H1 (cell line): Measurements from ENCODE around the gene CIRBP. TPM values are rescaled to one million over a fixed set of nuclear protein-coding genes. Genes with fewer than 3 reads are reported as not detected.

Experiments
- BCL11A ChIP-seq, 2 experiments: IDR thresholded peaks; one replicate each; pipeline ENCODE4 v1.6.1; 2011; ENCODE audit warnings: low read depth in 2 of 2, low read length in 2 of 2, mild to moderate bottlenecking in 2 of 2
- CHD1 ChIP-seq: IDR thresholded peaks from 2 replicates; pipeline ENCODE4 v1.6.1; 2012; ENCODE audit warnings: low read depth, low read length, improper control_type of control experiment
- CHD2 ChIP-seq: IDR thresholded peaks from 2 replicates; pipeline ENCODE4 v1.6.1; 2012; ENCODE audit warnings: low read length, improper control_type of control experiment
- EZH2 ChIP-seq: fragments of 200-600 bp; sonication (generic); IDR thresholded peaks from 2 replicates; pipeline ENCODE4 v1.7.1; 2012; ENCODE audit warnings: low read depth, mild to moderate bottlenecking, moderate library complexity, low read length, inconsistent platforms; ENCODE audit not compliant: severe bottlenecking
- FOSL1 ChIP-seq: IDR thresholded peaks from 2 replicates; pipeline ENCODE4 v1.6.1; 2011; ENCODE audit warnings: mild to moderate bottlenecking, low read depth, low read length, moderate library complexity; ENCODE audit not compliant: insufficient read depth
- NRF1 ChIP-seq: IDR thresholded peaks from 2 replicates; pipeline ENCODE4 v1.6.1; 2011; ENCODE audit warnings: mild to moderate bottlenecking, low read depth, low read length, improper control_type of control experiment
- POLR2A ChIP-seq, 2 experiments: IDR thresholded peaks; 1 replicate in 1 of 2; 2 replicates in 1 of 2; pipeline ENCODE4 v1.6.1; 2011; ENCODE audit warnings: low read depth in 2 of 2, low read length in 2 of 2, mild to moderate bottlenecking in 2 of 2; ENCODE audit errors: control extremely low read depth in 1 of 2
- POU5F1 ChIP-seq: IDR thresholded peaks from 2 replicates; pipeline ENCODE4 v1.6.1; 2011; ENCODE audit warnings: low read depth, mild to moderate bottlenecking, low read length, moderate library complexity
- SP2 ChIP-seq: IDR thresholded peaks from 2 replicates; pipeline ENCODE4 v1.6.1; 2012; ENCODE audit warnings: mild to moderate bottlenecking, low read length, inconsistent platforms
- TBP ChIP-seq: IDR thresholded peaks from 2 replicates; pipeline ENCODE4 v1.6.1; 2011; ENCODE audit warnings: low read depth, low read length, improper control_type of control experiment
- TEAD4 ChIP-seq: IDR thresholded peaks from 2 replicates; pipeline ENCODE4 v1.6.1; 2012; ENCODE audit warnings: low read depth, low read length, inconsistent platforms, mixed read lengths
- polyA plus RNA-seq, 7 experiments: library from polyadenylated mRNA; depleted of rRNA in 3 of 7; stranded (reverse) in 5 of 7; unstranded in 2 of 7; fragments of >200 nt in 5 of 7; fragments of 200-250 nt in 2 of 7; gene quantifications; 1 replicate in 5 of 7; 2 replicates in 1 of 7; 4 replicates in 1 of 7; pipeline versions ENCODE4 v1.2.1 to v1.2.3, GENCODE V29; 2011 to 2013; ENCODE audit warnings: missing spikeins in 2 of 7, mixed read lengths in 2 of 7
- total RNA-seq: library from RNA; stranded (reverse); fragmentation: NEBNext Ultra II Directional; extraction: Animal tissue kit (Norgen Biotek cat#: 25700); gene quantifications from 2 replicates; pipeline ENCODE4 v1.2.1, GENCODE V29; 2021
- TF ChIP-seq, protein P1 (sequence below): fragments of 300-600 bp; sonication (generic); IDR thresholded peaks from 2 replicates; pipeline ENCODE4 v1.7.1; 2012; ENCODE audit warnings: low read length, moderate library complexity, mild to moderate bottlenecking, inconsistent platforms; ENCODE audit not compliant: insufficient replicate concordance

Gene CIRBP
- total and polyA plus RNA-seq, 2 of the 8 experiments (the other 6 are each of a cell fraction or from before 2014, with no cell fraction given): 175 to 199 TPM

DNA sequence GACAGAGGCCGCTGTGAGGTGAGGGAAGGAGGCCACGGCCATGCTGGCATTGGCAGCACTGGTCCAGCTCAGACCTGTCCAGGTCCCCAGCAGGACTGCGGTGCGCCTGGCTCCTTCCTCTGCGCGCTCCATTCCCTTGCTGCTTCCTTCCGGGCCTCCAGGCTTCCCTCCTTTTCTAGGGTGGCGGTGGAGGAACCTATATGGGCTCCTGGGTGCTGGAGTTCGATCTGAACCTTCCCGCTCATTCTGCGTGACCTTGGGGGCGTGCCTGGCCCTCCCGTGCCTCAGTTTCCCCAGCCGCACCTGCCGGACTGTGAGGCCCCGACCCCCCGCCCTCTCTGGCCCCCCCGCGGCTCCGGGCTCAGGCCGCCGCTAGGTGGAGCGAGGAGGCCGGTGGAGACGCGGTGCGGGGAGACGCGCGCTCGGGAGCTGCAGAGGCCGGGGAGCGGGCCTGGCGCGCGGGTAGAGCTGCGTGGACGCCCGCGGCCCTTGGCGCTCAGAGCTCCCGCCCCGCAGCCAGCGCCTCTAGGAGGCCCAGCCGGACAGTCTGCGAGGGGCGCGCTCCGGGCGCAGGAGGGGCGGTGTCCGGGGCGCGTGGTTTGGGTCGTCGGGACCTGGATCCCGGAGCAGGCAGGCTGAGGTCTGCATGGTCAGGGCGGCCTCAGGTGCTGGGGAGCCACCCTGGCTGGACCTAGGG is 46.5 kb downstream of the CIRBP start (continued):
- TF ChIP-seq TEAD4 (no peak), CHD2 (no peak), EZH2 (no peak), NRF1 (no peak), POLR2A (IDR thresholded peaks at IDR 0.05; ENCODE audit: control extremely low read depth in 1 of 2, low read depth in 2 of 2, low read length in 2 of 2) (no peak), TBP (no peak; the same call in 1 of the 2 replicates), CHD1 (no peak), FOSL1 (no peak), BCL11A (IDR thresholded peaks at IDR 0.05; ENCODE audit: low read depth in 2 of 2, low read length in 2 of 2) (no peak), POU5F1 (no peak), SP2 (no peak)
- TF ChIP-seq, protein P1, sequence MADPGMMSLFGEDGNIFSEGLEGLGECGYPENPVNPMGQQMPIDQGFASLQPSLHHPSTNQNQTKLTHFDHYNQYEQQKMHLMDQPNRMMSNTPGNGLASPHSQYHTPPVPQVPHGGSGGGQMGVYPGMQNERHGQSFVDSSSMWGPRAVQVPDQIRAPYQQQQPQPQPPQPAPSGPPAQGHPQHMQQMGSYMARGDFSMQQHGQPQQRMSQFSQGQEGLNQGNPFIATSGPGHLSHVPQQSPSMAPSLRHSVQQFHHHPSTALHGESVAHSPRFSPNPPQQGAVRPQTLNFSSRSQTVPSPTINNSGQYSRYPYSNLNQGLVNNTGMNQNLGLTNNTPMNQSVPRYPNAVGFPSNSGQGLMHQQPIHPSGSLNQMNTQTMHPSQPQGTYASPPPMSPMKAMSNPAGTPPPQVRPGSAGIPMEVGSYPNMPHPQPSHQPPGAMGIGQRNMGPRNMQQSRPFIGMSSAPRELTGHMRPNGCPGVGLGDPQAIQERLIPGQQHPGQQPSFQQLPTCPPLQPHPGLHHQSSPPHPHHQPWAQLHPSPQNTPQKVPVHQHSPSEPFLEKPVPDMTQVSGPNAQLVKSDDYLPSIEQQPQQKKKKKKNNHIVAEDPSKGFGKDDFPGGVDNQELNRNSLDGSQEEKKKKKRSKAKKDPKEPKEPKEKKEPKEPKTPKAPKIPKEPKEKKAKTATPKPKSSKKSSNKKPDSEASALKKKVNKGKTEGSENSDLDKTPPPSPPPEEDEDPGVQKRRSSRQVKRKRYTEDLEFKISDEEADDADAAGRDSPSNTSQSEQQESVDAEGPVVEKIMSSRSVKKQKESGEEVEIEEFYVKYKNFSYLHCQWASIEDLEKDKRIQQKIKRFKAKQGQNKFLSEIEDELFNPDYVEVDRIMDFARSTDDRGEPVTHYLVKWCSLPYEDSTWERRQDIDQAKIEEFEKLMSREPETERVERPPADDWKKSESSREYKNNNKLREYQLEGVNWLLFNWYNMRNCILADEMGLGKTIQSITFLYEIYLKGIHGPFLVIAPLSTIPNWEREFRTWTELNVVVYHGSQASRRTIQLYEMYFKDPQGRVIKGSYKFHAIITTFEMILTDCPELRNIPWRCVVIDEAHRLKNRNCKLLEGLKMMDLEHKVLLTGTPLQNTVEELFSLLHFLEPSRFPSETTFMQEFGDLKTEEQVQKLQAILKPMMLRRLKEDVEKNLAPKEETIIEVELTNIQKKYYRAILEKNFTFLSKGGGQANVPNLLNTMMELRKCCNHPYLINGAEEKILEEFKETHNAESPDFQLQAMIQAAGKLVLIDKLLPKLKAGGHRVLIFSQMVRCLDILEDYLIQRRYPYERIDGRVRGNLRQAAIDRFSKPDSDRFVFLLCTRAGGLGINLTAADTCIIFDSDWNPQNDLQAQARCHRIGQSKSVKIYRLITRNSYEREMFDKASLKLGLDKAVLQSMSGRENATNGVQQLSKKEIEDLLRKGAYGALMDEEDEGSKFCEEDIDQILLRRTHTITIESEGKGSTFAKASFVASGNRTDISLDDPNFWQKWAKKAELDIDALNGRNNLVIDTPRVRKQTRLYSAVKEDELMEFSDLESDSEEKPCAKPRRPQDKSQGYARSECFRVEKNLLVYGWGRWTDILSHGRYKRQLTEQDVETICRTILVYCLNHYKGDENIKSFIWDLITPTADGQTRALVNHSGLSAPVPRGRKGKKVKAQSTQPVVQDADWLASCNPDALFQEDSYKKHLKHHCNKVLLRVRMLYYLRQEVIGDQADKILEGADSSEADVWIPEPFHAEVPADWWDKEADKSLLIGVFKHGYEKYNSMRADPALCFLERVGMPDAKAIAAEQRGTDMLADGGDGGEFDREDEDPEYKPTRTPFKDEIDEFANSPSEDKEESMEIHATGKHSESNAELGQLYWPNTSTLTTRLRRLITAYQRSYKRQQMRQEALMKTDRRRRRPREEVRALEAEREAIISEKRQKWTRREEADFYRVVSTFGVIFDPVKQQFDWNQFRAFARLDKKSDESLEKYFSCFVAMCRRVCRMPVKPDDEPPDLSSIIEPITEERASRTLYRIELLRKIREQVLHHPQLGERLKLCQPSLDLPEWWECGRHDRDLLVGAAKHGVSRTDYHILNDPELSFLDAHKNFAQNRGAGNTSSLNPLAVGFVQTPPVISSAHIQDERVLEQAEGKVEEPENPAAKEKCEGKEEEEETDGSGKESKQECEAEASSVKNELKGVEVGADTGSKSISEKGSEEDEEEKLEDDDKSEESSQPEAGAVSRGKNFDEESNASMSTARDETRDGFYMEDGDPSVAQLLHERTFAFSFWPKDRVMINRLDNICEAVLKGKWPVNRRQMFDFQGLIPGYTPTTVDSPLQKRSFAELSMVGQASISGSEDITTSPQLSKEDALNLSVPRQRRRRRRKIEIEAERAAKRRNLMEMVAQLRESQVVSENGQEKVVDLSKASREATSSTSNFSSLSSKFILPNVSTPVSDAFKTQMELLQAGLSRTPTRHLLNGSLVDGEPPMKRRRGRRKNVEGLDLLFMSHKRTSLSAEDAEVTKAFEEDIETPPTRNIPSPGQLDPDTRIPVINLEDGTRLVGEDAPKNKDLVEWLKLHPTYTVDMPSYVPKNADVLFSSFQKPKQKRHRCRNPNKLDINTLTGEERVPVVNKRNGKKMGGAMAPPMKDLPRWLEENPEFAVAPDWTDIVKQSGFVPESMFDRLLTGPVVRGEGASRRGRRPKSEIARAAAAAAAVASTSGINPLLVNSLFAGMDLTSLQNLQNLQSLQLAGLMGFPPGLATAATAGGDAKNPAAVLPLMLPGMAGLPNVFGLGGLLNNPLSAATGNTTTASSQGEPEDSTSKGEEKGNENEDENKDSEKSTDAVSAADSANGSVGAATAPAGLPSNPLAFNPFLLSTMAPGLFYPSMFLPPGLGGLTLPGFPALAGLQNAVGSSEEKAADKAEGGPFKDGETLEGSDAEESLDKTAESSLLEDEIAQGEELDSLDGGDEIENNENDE: no peak
